ENCODE data around the gene CAT.

The CAT gene

DNA sequence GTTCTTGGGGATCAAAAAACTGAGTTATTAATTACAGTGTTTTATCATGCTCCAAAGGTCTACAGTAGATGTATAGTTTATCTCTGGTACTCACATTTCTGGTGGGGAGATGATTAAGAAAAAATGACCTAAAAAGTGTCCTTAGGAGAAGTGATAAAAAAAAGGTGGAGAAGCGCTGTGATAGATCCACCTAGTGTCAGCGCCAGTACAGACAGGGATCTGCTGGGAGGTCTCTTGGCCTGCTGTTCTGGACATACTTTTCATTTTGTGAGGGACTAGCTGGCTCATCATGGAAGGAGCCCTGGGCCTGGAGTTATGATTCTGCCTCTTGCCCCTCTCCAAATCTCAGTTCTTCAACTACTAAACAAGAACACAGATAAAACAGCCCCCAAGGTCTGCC lies 71.9 kb downstream of the CAT start:
- Histone ChIP-seq H3K27me3 (ENCODE audit: control insufficient read depth, insufficient read depth, low read length) (no peaks in the 10 kb centered on the region), H3K9me3 (ENCODE audit: control insufficient read depth, insufficient read depth, low read length) (no peaks in the 10 kb centered on the region), H3K4me1 (ENCODE audit: control insufficient read depth, insufficient read depth, low read length) (peaks cover 14% of the 10 kb centered on the region; the same call in 1 of the 2 replicates), H3K36me3 (ENCODE audit: control insufficient read depth, insufficient read depth, low read length) (no peaks in the 10 kb centered on the region), H3K9ac (ENCODE audit: low read depth, low read length) (no peak overlapping the region), H3K4me3 (ENCODE audit: low read depth, low read length) (no peak overlapping the region), H3K27ac (ENCODE audit: low read depth, low read length) (no peak overlapping the region)

- no peaks in the 10 kb centered on the region for H3K27me3 ChIP-seq (ENCODE audit: control insufficient read depth, insufficient read depth, low read length)
- H3K9ac ChIP-seq (ENCODE audit: low read depth, low read length) = no peak overlapping the region
- no peak overlapping the region for H3K27ac ChIP-seq (ENCODE audit: low read depth, low read length)
- no peaks in the 10 kb centered on the region for H3K9me3 ChIP-seq (ENCODE audit: control insufficient read depth, insufficient read depth, low read length)
- H3K4me3 ChIP-seq (ENCODE audit: low read depth, low read length) = no peak overlapping the region
- peaks cover 14% of the 10 kb centered on the region; the same call in 1 of the 2 replicates for H3K4me1 ChIP-seq (ENCODE audit: control insufficient read depth, insufficient read depth, low read length)
- H3K36me3 ChIP-seq (ENCODE audit: control insufficient read depth, insufficient read depth, low read length) = no peaks in the 10 kb centered on the region
Measured at GRCh38 chr11:34512840-34513681, 74.3 kb downstream of the CAT start.

DNA sequence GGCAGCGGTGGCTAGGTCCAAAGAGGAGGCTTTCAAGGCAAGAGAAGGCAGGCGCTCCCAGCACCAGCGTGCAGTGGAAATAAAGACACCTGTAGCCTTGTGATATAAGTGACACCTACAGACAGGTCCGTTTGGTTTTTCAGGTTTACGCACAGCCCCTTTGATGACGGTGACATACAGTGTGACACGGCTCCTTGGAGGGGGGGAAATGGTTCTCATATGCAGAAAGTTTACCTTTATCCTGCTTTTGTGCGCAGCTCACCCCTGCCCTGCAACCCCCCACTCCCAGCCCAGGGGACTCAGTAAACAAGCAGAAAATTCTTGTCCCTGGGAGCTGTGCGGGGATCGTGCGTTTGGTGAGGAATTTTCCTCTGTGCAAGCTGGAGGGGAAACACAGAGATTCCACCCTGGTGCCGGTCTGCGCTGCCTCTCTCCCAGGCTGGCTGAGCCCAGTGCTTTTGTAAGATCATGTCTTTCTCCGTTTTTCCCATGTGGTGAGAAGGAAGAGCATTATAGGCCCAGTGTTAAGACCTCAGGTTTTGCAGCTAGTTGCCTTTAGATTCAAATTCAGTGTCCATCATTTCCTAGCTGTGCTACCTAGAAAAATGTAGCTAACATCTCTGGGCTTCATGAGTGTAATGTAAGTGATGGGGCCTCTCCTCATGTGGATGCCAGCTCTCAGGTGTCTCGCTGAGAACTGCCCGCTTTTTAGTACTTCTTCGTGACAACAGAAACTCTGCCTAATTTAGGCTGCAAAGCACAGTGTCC lies 75.1 kb downstream of the CAT start, which contains the start of gene ELF5:
TSS of gene ELF5 (minus strand) at position 113 of the 768 bp plus-strand sequence. CDS start 8,045 bp downstream, outside the sequence.
- H3K36me3 ChIP-seq (ENCODE audit: control insufficient read depth, insufficient read depth, low read length) = no peaks in the 10 kb centered on the region
- no peak within 1 kb of the TSS for H3K9ac ChIP-seq (ENCODE audit: low read depth, low read length)
- H3K4me1 ChIP-seq (ENCODE audit: control insufficient read depth, insufficient read depth, low read length) = peaks cover 14% of the 10 kb centered on the region; the same call in 1 of the 2 replicates
- H3K27ac ChIP-seq (ENCODE audit: low read depth, low read length) = no peak within 1 kb of the TSS
- no peaks in the 10 kb centered on the region for H3K9me3 ChIP-seq (ENCODE audit: control insufficient read depth, insufficient read depth, low read length)
- H3K4me3 ChIP-seq (ENCODE audit: low read depth, low read length) = no peak within 1 kb of the TSS
- no peaks in the 10 kb centered on the region for H3K27me3 ChIP-seq (ENCODE audit: control insufficient read depth, insufficient read depth, low read length)

- H3K9ac ChIP-seq (ENCODE audit: low read depth, low read length) = no peak overlapping the region
- H3K4me3 ChIP-seq (ENCODE audit: low read depth, low read length) = no peak overlapping the region
- H3K27ac ChIP-seq (ENCODE audit: low read depth, low read length) = no peak overlapping the region
- H3K36me3 ChIP-seq (ENCODE audit: control insufficient read depth, insufficient read depth, low read length) = no peaks in the 10 kb centered on the region
- no peaks in the 10 kb centered on the region for H3K9me3 ChIP-seq (ENCODE audit: control insufficient read depth, insufficient read depth, low read length)
- H3K27me3 ChIP-seq (ENCODE audit: control insufficient read depth, insufficient read depth, low read length) = no peaks in the 10 kb centered on the region
- peaks cover 14% of the 10 kb centered on the region; the same call in 1 of the 2 replicates for H3K4me1 ChIP-seq (ENCODE audit: control insufficient read depth, insufficient read depth, low read length)
Measured at GRCh38 chr11:34514597-34514996, 75.9 kb downstream of the CAT start.

GRCh38 chr11:34516247-34517040 lies 77.7 kb downstream of the CAT start:
- H3K27me3 ChIP-seq (ENCODE audit: control insufficient read depth, insufficient read depth, low read length) = no peaks in the 10 kb centered on the region
- H3K9ac ChIP-seq (ENCODE audit: low read depth, low read length) = no peak overlapping the region
- H3K36me3 ChIP-seq (ENCODE audit: control insufficient read depth, insufficient read depth, low read length) = no peaks in the 10 kb centered on the region
- no peak overlapping the region for H3K4me3 ChIP-seq (ENCODE audit: low read depth, low read length)
- H3K4me1 ChIP-seq (ENCODE audit: control insufficient read depth, insufficient read depth, low read length) = peaks cover 14% of the 10 kb centered on the region; the same call in 1 of the 2 replicates
- H3K27ac ChIP-seq (ENCODE audit: low read depth, low read length) = no peak overlapping the region
- H3K9me3 ChIP-seq (ENCODE audit: control insufficient read depth, insufficient read depth, low read length) = no peaks in the 10 kb centered on the region

- Histone ChIP-seq H3K27ac (ENCODE audit: low read depth, low read length) (no peak overlapping the region), H3K4me1 (ENCODE audit: control insufficient read depth, insufficient read depth, low read length) (0 out of 2 replicates have a peak, but pooled peaks cover under 1% of the 10 kb centered on the region), H3K36me3 (ENCODE audit: control insufficient read depth, insufficient read depth, low read length) (no peaks in the 10 kb centered on the region), H3K4me3 (ENCODE audit: low read depth, low read length) (no peak overlapping the region), H3K27me3 (ENCODE audit: control insufficient read depth, insufficient read depth, low read length) (no peaks in the 10 kb centered on the region), H3K9ac (ENCODE audit: low read depth, low read length) (no peak overlapping the region), H3K9me3 (ENCODE audit: control insufficient read depth, insufficient read depth, low read length) (no peaks in the 10 kb centered on the region)
Measured at GRCh38 chr11:34519595-34520235, 81.0 kb downstream of the CAT start.

GRCh38 chr11:34521265-34521664 lies 82.5 kb downstream of the CAT start:
- no peaks in the 10 kb centered on the region for H3K27me3 ChIP-seq (ENCODE audit: control insufficient read depth, insufficient read depth, low read length)
- H3K4me1 ChIP-seq (ENCODE audit: control insufficient read depth, insufficient read depth, low read length) = no peaks in the 10 kb centered on the region
- H3K9me3 ChIP-seq (ENCODE audit: control insufficient read depth, insufficient read depth, low read length) = no peaks in the 10 kb centered on the region
- H3K4me3 ChIP-seq (ENCODE audit: low read depth, low read length) = no peak overlapping the region
- no peak overlapping the region for H3K27ac ChIP-seq (ENCODE audit: low read depth, low read length)
- H3K9ac ChIP-seq (ENCODE audit: low read depth, low read length) = no peak overlapping the region
- no peaks in the 10 kb centered on the region for H3K36me3 ChIP-seq (ENCODE audit: control insufficient read depth, insufficient read depth, low read length)
